HFF-Myc (cell line): Measurements from ENCODE around the gene MAP3K20.
"Not testable (repeated sequence)": the region's sequence is repeated elsewhere in the genome, so short reads cannot be mapped to it uniquely, and the experiment has no call there.

Experiments
- DNase-seq: peaks from one replicate; pipeline ENCODE4 v3.0.0-alpha.2; 2011; ENCODE audit warnings: low read depth; ENCODE audit errors: extremely low read depth
- H3K4me3 ChIP-seq: replicated peaks from 2 replicates; pipeline ENCODE4 v1.5.1; 2011; ENCODE audit warnings: low read depth, mild to moderate bottlenecking, control low read depth, low read length
- TF ChIP-seq, protein P1 (sequence below): IDR thresholded peaks from 2 replicates; pipeline ENCODE4 v1.5.1; 2012; ENCODE audit warnings: mild to moderate bottlenecking, low read depth, low read length, control low read depth; ENCODE audit errors: missing control alignments

The MAP3K20 gene

DNA sequence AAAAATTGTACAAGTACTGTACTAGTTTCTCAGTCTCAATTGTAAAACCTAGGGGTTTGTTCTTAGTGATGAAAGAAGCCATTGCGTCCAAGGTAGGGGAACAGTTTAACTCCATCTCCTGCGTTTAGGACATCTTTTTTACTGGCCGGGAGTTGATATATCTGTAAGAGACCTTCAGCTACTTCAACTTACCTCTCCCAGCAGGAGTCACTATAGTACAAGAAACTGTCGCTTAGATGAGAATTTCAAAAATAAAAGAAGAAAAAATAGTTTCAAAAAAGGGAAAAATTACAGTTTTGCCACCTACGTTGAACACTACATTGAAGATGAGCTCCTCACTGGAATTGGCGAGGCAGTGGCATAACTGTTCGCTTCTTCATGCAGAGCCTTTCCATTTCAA, 122.7 kb downstream of the MAP3K20 start:
- DNase-seq: no peak
- H3K4me3 ChIP-seq: no peak overlapping the region
- TF ChIP-seq, protein P1, sequence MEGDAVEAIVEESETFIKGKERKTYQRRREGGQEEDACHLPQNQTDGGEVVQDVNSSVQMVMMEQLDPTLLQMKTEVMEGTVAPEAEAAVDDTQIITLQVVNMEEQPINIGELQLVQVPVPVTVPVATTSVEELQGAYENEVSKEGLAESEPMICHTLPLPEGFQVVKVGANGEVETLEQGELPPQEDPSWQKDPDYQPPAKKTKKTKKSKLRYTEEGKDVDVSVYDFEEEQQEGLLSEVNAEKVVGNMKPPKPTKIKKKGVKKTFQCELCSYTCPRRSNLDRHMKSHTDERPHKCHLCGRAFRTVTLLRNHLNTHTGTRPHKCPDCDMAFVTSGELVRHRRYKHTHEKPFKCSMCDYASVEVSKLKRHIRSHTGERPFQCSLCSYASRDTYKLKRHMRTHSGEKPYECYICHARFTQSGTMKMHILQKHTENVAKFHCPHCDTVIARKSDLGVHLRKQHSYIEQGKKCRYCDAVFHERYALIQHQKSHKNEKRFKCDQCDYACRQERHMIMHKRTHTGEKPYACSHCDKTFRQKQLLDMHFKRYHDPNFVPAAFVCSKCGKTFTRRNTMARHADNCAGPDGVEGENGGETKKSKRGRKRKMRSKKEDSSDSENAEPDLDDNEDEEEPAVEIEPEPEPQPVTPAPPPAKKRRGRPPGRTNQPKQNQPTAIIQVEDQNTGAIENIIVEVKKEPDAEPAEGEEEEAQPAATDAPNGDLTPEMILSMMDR: no peak

DNA sequence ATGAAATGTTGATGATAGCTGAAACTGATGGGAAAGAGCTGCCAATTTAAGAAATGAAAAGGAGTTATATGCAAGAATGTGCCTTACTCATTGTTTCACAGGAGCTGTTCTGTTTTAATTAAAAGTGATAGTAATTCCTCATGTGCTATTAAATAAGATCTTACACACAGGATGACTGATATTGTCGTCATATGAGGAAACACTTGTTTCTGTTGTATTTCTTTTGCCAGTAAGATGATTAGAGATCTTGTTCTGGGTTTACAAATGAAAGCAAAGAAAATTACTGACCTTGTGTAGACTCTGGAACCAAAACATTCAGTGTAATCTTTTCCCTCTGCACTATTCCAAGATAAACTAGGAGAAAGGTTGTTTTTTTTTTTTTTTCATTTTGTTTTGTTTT, 123.6 kb downstream of the MAP3K20 start:
- H3K4me3 ChIP-seq: no peak overlapping the region
- TF ChIP-seq, protein P1: no peak
- no peak for DNase-seq

DNA sequence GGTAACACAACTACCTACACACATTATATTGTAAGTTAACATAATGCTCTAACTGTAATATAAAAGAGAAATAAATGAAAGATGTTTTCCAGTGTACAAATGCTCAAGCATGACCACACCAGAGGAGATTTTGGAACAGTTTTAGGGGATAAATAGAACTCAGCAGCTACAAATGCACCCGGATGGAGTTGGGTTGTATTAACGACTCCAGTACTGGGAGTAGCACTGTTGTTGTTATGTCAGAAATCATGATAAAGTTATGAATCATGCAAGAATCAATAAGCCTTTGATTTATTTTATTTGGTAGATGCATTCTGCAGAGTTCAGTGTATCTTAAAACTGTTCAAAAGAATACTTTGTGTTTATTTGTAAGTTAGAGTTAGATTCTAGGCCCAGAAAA, 126.9 kb downstream of the MAP3K20 start:
- DNase-seq: no peak
- TF ChIP-seq, protein P1: no peak
- no peak overlapping the region for H3K4me3 ChIP-seq

DNA sequence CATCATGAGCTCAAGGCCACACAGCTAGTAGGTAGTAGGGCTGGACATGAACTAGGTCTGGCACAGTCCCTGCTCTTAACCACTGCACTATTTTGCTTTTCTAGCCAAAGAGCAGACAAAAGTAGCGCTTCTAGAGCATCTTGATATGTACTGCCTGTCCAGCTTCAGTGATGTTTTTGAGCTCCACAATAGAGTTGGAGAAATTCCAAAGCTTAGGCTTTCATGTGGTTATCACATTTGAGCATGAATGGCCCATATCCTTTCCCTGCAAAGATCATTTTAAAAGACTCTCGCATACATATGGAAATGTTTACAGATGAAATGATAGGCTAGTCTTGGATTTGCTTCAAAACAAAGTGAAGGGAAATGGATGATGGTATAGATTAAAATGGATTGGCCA, 128.7 kb downstream of the MAP3K20 start:
- H3K4me3 ChIP-seq: no peak overlapping the region
- peak; percentile 25 for DNase-seq
- TF ChIP-seq, protein P1: no peak

DNA sequence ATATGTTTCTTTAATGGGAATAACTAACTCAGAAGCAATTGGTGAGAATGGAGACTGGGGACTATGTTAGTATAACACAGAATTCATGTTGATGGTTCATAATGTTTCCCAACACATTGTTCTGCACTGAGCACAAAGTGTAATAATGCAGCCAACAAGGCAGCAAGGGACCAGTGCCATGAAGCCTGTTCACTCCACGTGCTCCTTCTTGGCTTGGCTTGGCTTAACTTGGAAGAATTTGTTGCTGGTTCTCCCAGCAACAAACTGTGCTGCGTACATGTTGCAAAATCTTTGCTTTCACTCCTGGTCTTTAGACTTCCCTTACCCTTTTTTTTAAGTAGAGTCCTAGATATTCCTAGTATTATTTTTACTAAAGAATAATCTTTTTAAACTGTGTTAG, 129.7 kb downstream of the MAP3K20 start:
- H3K4me3 ChIP-seq: no peak overlapping the region
- DNase-seq: no peak

DNA sequence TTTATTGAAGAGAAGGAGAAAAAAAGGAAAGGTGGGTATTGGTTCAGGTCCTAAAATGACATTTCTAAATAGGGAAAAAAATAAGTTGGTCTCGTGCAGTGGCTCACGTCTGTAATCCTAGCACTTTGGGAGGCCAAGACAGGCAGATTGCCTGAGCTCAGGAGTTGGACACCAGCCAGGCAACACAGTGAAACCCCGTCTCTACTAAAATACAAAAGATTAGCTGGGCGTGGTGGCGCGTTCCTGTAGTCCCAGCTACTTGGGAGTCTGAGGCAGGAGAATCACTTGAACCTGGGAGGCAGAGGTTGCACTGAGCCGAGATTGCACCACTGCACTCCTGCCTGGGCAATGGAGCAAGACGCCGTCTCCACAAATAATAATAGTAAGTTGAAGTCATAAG, 131.5 kb downstream of the MAP3K20 start:
- DNase-seq, H3K4me3 ChIP-seq: not testable (repeated sequence)

More for the DNA sequence above, 129.7 kb downstream of the MAP3K20 start:
- TF ChIP-seq, protein P1: no peak

DNA sequence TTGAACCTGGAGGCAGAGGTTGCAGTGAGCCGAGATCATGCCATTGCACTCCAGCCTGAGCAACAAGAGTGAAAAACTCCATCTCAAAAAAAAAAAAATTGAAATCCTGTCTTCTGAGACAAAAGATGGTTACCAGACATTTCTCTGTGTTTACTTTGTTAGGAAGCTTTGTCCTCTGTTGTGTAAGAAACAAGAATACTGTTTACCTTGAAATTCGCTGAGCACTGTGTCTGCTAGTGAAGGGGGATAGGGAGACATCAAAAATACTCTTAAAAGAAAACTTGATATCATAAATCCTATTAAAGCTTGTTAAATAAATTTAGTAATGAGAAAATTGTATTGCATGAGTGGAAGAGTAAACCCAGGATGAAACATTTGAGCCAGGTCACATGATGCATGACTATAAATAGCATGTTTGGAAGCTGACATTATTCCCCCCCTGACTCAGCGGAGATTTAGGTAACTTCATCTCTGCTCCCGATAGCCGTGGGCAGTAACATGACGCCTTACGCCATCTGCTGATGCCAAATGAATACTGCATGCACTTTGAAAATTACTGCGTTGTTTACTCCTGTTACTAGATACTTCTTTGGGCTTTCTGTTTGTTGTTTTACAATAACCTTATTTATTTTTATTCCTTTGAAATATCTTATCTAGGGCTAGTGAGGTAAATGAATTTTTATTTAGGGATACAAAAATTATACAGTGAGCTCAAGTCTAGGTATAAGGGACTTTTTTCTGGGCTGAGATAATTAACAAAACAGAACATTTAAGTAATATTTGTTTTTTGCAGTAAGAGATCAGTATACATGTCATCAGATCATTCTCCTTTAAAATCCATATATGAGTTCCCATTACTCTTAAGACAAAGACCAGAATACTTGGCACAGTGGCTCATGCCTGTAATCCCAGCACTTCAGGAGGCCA, 134.9 kb downstream of the MAP3K20 start:
- TF ChIP-seq, protein P1: peak; percentile 85
- peak; percentile 88 for DNase-seq
- no peak overlapping the region for H3K4me3 ChIP-seq
